ENCODE results near the gene TUBA8.
"Not testable (repeated sequence)": the region's sequence is repeated elsewhere in the genome, so short reads cannot be mapped to it uniquely, and the experiment has no call there.

GRCh38 chr22:18170284-18170683 lies 59.7 kb downstream of the TUBA8 start:
- not testable (repeated sequence) for TF ChIP-seq CTCF, POLR2A (IDR thresholded peaks at IDR 0.05)

Measured in testis (tissue), 2 donors.